BJ (cell line): Measurements from ENCODE around the gene TMEM52B. TPM values are rescaled to one million over a fixed set of nuclear protein-coding genes. Genes with fewer than 3 reads are reported as not detected.

Source experiments
- CTCF ChIA-PET: fragments of 350-600 bp; formaldehyde crosslinking; extraction: SDS; loops from one replicate; lab custom pipeline; 2021; ENCODE audit warnings: antibody characterized with exemption, inconsistent platforms; lab: Yijun Ruan, JAX
- POLR2A ChIA-PET: fragments of 300-600 bp; sonication (Branson Sonifier 250); formaldehyde crosslinking; extraction: SDS; loops from one replicate; lab custom pipeline; 2021; ENCODE audit warnings: antibody characterized with exemption; lab: Charles Lee
- DNase-seq: peaks from one replicate; pipeline ENCODE4 v3.0.0-alpha.2; 2011; ENCODE audit warnings: low read depth
- H3K27me3 ChIP-seq: 2 replicates; pipeline ENCODE4 v1.6.0; 2011; ENCODE audit warnings: low read length; ENCODE audit not compliant: control insufficient read depth, insufficient read depth
- H3K36me3 ChIP-seq: 2 replicates; pipeline ENCODE4 v1.5.1; 2011; ENCODE audit warnings: low read length; ENCODE audit not compliant: control insufficient read depth, insufficient read depth
- H3K4me3 ChIP-seq: 2 replicates; pipeline ENCODE4 v1.5.1; 2011; ENCODE audit warnings: low read depth, mild to moderate bottlenecking, control low read depth, low read length
- CTCF ChIP-seq: IDR thresholded peaks from 2 replicates; pipeline ENCODE4 v1.5.1; 2011; ENCODE audit warnings: low read depth, mild to moderate bottlenecking, control low read depth, inconsistent platforms, low read length, moderate library complexity; ENCODE audit not compliant: insufficient read depth
- polyA plus RNA-seq: library from polyadenylated mRNA; depleted of rRNA; stranded (reverse); fragments of >200 nt; gene quantifications from 2 replicates; pipeline ENCODE4 v1.2.3, GENCODE V29; 2011

TMEM52B gene
- polyA plus RNA-seq, 1 experiment: 0.85 TPM

- POLR2A ChIA-PET: interaction anchor here (0.6 kb wide), 1 partner anchor 395 kb away, joined by 5 read pairs; no protein-coding TSS in a partner anchor
- Histone ChIP-seq H3K4me3 (no peak overlapping the region), H3K27me3 (no peaks in the 10 kb centered on the region), H3K36me3 (no peaks in the 10 kb centered on the region)
- CTCF ChIA-PET: interaction anchor here (0.9 to 1.7 kb wide), 5 partner anchors 17 to 24 kb away, joined by 3 to 10 read pairs (median 4); no protein-coding TSS in a partner anchor
- no peak for TF ChIP-seq CTCF
- DNase-seq: no peak
Measured at GRCh38 chr12:10170216-10170615, 8.6 kb upstream of the TMEM52B start.

GRCh38 chr12:10171973-10172728 is 6.7 kb upstream of the TMEM52B start, which contains the start of gene OLR1:
TSS of gene OLR1 (minus strand) at chr12:10172132. CDS start at chr12:10172077, 55 bp downstream.
- H3K4me3 ChIP-seq: no peak within 1 kb of the TSS
- DNase-seq: no peak
- ChIA-PET POLR2A (no interaction called here), CTCF (interaction anchor here (0.7 to 2.6 kb wide), 7 partner anchors 12 to 64 kb away, joined by 3 to 18 read pairs (median 3); no protein-coding TSS in a partner anchor)
- TF ChIP-seq CTCF: no peak
- H3K27me3 ChIP-seq: no peaks in the 10 kb centered on the region
- no peaks in the 10 kb centered on the region for H3K36me3 ChIP-seq

- Histone ChIP-seq H3K27me3 (no peaks in the 10 kb centered on the region), H3K36me3 (no peaks in the 10 kb centered on the region), H3K4me3 (no peak overlapping the region)
- POLR2A ChIA-PET: no interaction called here
- CTCF ChIA-PET: interaction anchor here (1.3 kb wide), 1 partner anchor 22 kb away, joined by 6 read pairs; no protein-coding TSS in a partner anchor
- no peak for TF ChIP-seq CTCF
- no peak for DNase-seq
Measured at GRCh38 chr12:10174986-10175614, 3.7 kb upstream of the TMEM52B start.

- Histone ChIP-seq H3K27me3 (no peaks in the 10 kb centered on the region), H3K36me3 (no peaks in the 10 kb centered on the region), H3K4me3 (no peak overlapping the region)
- ChIA-PET CTCF (interaction anchor here (1.3 kb wide), 1 partner anchor 23 kb away, joined by 6 read pairs; no protein-coding TSS in a partner anchor), POLR2A (no interaction called here)
- TF ChIP-seq CTCF: no peak
- no peak for DNase-seq
Measured at GRCh38 chr12:10175846-10176636, 2.8 kb upstream of the TMEM52B start.
